ENCODE measurements around the gene ZBTB4. TPM values are rescaled to one million over a fixed set of nuclear protein-coding genes. Genes with fewer than 3 reads are reported as not detected.
A peak's percentile ranks its signal among the peaks of the same experiment; 100 is the strongest.

The ZBTB4 gene
- total RNA-seq, 1 donor from 2014 or later = 51.0 TPM

DNA sequence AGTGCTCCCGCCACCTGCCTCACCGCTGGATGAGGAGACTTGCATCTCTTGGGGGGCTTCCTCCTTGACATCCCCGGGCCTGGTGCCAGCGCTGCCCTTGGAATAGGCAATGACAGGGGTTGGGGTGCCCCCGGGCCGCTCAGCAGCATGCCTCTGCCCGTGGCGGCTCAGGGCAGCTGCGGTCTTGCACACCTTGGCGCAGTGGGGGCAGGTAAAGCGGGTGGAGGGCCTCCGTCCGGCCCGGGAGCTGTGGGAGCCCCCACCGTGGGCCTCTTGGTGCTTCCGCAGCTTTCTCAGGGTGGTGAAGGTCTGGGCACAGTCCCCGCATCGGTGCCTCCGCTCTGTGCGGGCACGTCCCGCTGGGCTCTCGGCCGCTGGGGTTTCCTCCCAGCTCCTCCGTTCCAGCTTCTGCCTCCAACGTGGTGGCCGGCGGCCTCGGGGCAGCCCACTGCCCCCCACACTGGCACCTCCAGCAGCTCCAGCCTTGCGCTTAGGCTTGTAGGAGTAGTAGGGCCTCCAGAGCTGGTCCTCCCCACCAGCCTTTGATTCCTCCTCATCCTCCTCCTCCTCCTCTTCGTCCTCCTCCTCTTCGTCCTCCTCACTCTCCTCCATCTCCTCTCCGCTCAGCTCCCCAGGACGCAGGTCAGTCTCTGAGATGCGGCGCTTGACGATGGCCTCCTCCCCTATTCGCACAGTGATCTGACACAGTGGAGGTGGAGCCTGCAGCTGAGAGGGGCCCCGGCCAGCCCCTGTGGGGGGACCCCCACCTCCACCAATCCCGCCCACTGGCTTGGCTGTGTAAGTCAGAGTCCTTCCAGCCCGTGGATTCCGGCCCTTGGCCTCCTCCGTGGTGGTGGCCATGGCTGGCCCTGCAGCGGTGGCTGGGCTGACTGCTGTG is 16.7 kb downstream of the ZBTB4 start:
- Mint-ChIP-seq H3K27me3 (ENCODE audit: low read depth) (no peaks in the 10 kb centered on the region), H3K4me1 (ENCODE audit: low read depth) (peaks cover 11% of the 10 kb centered on the region), H3K27ac (ENCODE audit: unreplicated experiment) (no peak overlapping the region), H3K9me3 (ENCODE audit: low read depth) (no peaks in the 10 kb centered on the region), H3K4me3 (ENCODE audit: unreplicated experiment) (no peak overlapping the region), H3K36me3 (ENCODE audit: low read depth) (peaks cover 10% of the 10 kb centered on the region)
- TF ChIP-seq, protein P1, sequence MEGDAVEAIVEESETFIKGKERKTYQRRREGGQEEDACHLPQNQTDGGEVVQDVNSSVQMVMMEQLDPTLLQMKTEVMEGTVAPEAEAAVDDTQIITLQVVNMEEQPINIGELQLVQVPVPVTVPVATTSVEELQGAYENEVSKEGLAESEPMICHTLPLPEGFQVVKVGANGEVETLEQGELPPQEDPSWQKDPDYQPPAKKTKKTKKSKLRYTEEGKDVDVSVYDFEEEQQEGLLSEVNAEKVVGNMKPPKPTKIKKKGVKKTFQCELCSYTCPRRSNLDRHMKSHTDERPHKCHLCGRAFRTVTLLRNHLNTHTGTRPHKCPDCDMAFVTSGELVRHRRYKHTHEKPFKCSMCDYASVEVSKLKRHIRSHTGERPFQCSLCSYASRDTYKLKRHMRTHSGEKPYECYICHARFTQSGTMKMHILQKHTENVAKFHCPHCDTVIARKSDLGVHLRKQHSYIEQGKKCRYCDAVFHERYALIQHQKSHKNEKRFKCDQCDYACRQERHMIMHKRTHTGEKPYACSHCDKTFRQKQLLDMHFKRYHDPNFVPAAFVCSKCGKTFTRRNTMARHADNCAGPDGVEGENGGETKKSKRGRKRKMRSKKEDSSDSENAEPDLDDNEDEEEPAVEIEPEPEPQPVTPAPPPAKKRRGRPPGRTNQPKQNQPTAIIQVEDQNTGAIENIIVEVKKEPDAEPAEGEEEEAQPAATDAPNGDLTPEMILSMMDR (IDR thresholded peaks at IDR 0.05) = no peak
- no peak for DNase-seq (ENCODE audit: low spot score)

GRCh38 chr17:7460850-7461660 is 18.4 kb downstream of the ZBTB4 start:
- Mint-ChIP-seq H3K9me3 (ENCODE audit: low read depth) (no peaks in the 10 kb centered on the region), H3K4me1 (ENCODE audit: low read depth) (peaks cover 14% of the 10 kb centered on the region), H3K27ac (ENCODE audit: unreplicated experiment) (no peak overlapping the region), H3K27me3 (ENCODE audit: low read depth) (no peaks in the 10 kb centered on the region), H3K4me3 (ENCODE audit: unreplicated experiment) (no peak overlapping the region), H3K36me3 (ENCODE audit: low read depth) (peaks cover 8% of the 10 kb centered on the region)
- DNase-seq (ENCODE audit: low spot score) = no peak
- TF ChIP-seq, protein P1 (IDR thresholded peaks at IDR 0.05) = no peak

DNA sequence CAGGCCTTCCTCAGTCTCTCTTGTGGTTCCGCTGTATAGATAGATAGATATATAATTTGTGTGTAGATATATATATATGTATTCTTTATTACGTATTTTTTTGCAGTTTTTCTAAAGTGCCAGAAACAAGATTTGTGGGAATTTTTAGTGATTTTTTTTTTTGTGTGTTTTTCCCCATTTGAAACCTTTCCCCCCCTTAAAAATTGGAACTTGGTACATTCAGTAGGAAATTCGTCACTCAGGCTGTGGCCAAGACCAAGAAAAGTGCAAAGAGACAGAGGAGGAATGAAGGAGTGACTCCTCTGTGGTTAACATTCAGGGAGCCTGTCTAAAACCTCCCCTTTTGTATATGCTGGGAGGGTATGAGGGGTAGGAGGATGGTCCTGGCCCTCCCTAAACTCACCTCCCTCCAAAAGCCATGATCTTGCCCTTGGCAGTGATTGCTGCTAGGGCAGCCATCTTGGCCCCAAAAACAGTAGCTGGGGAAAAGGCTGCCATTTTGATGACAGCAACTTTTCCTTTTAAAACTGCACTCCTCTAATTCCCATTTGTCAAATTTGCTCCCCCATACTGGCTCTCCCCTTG is 19.4 kb downstream of the ZBTB4 start:
- Mint-ChIP-seq H3K27me3 (ENCODE audit: low read depth) (no peaks in the 10 kb centered on the region), H3K4me3 (ENCODE audit: unreplicated experiment) (no peak overlapping the region), H3K27ac (ENCODE audit: unreplicated experiment) (peak overlapping the region; percentile 52), H3K9me3 (ENCODE audit: low read depth) (no peaks in the 10 kb centered on the region), H3K4me1 (ENCODE audit: low read depth) (peaks cover 19% of the 10 kb centered on the region), H3K36me3 (ENCODE audit: low read depth) (peaks cover 6% of the 10 kb centered on the region)
- no peak for DNase-seq (ENCODE audit: low spot score)
- TF ChIP-seq, protein P1 (IDR thresholded peaks at IDR 0.05) = no peak

DNA sequence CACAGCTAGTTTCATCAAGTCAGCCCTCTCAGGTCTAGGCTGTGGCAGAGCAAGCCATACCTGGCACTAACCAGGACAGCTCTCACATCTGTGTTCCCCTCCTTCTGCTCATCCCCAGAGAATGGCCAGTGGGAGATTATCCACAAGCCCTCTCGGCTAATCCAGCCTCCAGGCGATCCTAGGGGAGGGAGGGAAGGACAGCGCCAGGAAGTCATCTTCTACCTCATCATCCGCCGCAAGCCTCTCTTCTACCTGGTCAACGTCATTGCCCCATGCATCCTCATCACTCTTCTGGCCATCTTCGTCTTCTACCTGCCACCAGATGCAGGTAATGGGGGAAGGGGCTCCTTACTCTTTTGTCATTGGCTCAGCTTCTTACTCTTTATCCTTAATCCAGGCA is 31.0 kb downstream of the ZBTB4 start:
- H3K27me3 Mint-ChIP-seq (ENCODE audit: low read depth) = peaks cover 10% of the 10 kb centered on the region
- H3K9me3 Mint-ChIP-seq (ENCODE audit: low read depth) = no peaks in the 10 kb centered on the region
- H3K36me3 Mint-ChIP-seq (ENCODE audit: low read depth) = peaks cover 3% of the 10 kb centered on the region
- DNase-seq (ENCODE audit: low spot score) = no peak
- peaks cover 31% of the 10 kb centered on the region for H3K4me1 Mint-ChIP-seq (ENCODE audit: low read depth)
- no peak overlapping the region for H3K4me3 Mint-ChIP-seq (ENCODE audit: unreplicated experiment)
- no peak overlapping the region for H3K27ac Mint-ChIP-seq (ENCODE audit: unreplicated experiment)
- TF ChIP-seq, protein P1 (IDR thresholded peaks at IDR 0.05) = no peak

- no peak for DNase-seq (ENCODE audit: low spot score)
- peaks cover 3% of the 10 kb centered on the region for H3K36me3 Mint-ChIP-seq (ENCODE audit: low read depth)
- peaks cover 10% of the 10 kb centered on the region for H3K27me3 Mint-ChIP-seq (ENCODE audit: low read depth)
- H3K4me3 Mint-ChIP-seq (ENCODE audit: unreplicated experiment) = peak overlapping the region; percentile 69
- no peaks in the 10 kb centered on the region for H3K9me3 Mint-ChIP-seq (ENCODE audit: low read depth)
- H3K4me1 Mint-ChIP-seq (ENCODE audit: low read depth) = peaks cover 36% of the 10 kb centered on the region
- TF ChIP-seq, protein P1 (IDR thresholded peaks at IDR 0.05) = no peak
- H3K27ac Mint-ChIP-seq (ENCODE audit: unreplicated experiment) = no peak overlapping the region
Observed at GRCh38 chr17:7445619-7445968, 33.8 kb downstream of the ZBTB4 start.
